ENCODE measurements around the gene MAP7.

The MAP7 gene

GRCh38 chr6:136324686-136325380, 225.4 kb downstream of the MAP7 start:
- Histone ChIP-seq H3K27ac (no peak overlapping the region), H3K27me3 (replicated peaks) (no peaks in the 10 kb centered on the region), H3K36me3 (replicated peaks) (no peaks in the 10 kb centered on the region), H3K4me3 (ENCODE audit: low read depth, low read length) (no peak overlapping the region)
- no peak for TF ChIP-seq CTCF (IDR thresholded peaks at IDR 0.05; ENCODE audit: low read depth, low read length, missing control alignments)
- no peak for DNase-seq
- in situ Hi-C loops (cut with HindIII; ENCODE audit: low pct_ligation_motif_present, low sequenced_read_pairs) = no loop called here

DNA sequence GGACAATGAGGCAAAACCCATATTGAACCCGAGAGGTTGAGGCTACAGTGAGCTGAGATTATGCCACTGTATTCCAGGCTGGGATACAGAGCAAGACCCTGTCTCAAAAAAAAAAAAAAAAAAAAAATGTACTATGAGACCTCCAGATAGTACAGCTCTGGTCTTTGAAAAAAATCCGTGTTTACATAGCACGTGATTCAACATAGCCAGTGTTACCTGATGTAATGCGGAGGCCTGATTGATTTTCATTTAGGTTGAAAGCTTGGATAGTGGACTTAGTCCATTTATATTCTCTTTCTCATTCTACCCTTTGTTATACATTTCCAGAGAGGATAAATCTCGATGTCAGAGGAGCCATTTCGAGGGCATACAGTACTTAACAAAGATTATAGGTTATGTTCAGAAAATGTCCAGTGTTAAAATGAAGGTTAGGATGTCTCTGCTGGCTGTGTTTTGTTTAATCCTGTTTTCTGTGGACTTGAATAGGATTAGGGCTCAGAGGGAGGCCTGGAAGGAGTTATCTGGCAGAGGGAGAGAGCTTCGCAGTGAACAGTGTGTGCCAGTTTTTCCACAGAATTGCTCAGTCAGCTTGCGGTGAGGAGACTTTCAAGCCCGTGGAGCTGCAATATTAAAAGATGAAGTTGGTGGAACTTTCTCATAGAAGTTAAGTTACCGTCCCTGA, 226.7 kb downstream of the MAP7 start:
- Histone ChIP-seq H3K27me3 (replicated peaks) (no peaks in the 10 kb centered on the region), H3K27ac (no peak overlapping the region), H3K36me3 (replicated peaks) (no peaks in the 10 kb centered on the region), H3K4me3 (ENCODE audit: low read depth, low read length) (no peak overlapping the region)
- in situ Hi-C loops (cut with HindIII; ENCODE audit: low pct_ligation_motif_present, low sequenced_read_pairs) = no loop called here
- no peak for DNase-seq
- no peak for TF ChIP-seq CTCF (IDR thresholded peaks at IDR 0.05; ENCODE audit: low read depth, low read length, missing control alignments)

DNA sequence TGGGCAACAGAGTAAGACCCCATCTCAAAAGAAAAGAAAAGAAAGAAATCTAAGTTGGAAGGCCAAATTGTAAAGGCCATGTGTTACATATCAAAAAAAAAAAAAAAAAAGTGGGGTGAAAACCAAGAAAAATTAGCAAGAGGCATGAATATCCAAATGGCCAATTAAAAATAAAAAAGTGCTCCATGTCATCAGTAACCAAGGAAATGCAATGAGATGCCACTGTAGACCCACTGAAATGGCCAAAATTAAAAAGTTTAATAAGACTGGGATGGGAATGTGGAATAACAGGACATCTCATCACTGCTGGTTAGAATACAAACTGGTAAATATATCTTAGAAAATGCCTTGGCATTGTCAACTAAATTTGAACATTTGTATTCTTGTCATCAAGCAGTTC, 230.5 kb downstream of the MAP7 start:
- no peak for DNase-seq
- no peak overlapping the region for H3K27ac ChIP-seq
- H3K4me3 ChIP-seq (ENCODE audit: low read depth, low read length) = no peak overlapping the region
- in situ Hi-C loops (cut with HindIII; ENCODE audit: low pct_ligation_motif_present, low sequenced_read_pairs) = no loop called here
- TF ChIP-seq CTCF (IDR thresholded peaks at IDR 0.05; ENCODE audit: low read depth, low read length, missing control alignments) = no peak
- H3K27me3 ChIP-seq (replicated peaks) = no peaks in the 10 kb centered on the region
- no peaks in the 10 kb centered on the region for H3K36me3 ChIP-seq (replicated peaks)

DNA sequence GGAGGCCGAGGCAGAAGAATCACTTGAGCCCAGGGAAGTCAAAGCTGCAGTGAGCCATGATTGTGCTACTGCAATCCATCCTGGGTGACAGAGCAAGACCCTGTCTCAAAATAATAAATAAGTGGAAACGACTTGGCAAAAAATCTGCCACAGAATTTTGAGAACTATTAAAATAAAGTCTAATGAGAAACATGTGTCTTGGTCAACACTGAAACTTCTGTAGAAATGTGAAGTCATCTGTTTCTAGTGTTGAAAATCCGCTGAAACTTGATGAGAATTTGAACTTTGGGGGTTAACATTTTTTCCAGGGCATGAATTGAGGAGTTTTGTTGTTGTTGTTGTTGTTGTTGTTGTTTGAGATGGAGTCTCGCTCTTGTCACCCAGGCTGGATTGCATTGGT, 231.5 kb downstream of the MAP7 start:
- TF ChIP-seq CTCF (IDR thresholded peaks at IDR 0.05; ENCODE audit: low read depth, low read length, missing control alignments) = no peak
- no peak for DNase-seq
- in situ Hi-C loops (cut with HindIII; ENCODE audit: low pct_ligation_motif_present, low sequenced_read_pairs) = no loop called here
- Histone ChIP-seq H3K27me3 (replicated peaks) (no peaks in the 10 kb centered on the region), H3K36me3 (replicated peaks) (no peaks in the 10 kb centered on the region), H3K4me3 (ENCODE audit: low read depth, low read length) (no peak overlapping the region), H3K27ac (no peak overlapping the region)

DNA sequence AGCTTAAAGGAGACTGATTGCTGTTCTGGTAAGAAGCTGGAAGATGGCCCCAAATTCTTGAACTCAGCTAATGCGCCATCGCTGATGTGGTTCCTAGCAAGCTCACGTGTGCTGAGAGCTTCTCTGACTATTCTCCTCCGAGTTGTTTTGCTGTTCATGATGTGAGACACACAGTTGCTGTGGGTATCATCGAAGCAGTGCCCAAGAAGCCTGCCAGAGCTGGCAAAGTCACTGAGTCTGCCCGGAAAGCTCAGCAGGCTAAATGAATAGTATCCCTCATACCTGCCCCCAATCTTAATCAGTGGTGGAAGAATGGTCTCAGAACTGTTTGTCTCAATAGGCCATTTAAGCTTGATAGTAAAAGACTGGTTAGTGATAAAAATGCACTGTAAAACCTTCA, 232.3 kb downstream of the MAP7 start:
- in situ Hi-C loops (cut with HindIII; ENCODE audit: low pct_ligation_motif_present, low sequenced_read_pairs) = no loop called here
- Histone ChIP-seq H3K27me3 (replicated peaks) (no peaks in the 10 kb centered on the region), H3K36me3 (replicated peaks) (no peaks in the 10 kb centered on the region), H3K27ac (no peak overlapping the region), H3K4me3 (ENCODE audit: low read depth, low read length) (no peak overlapping the region)
- no peak for TF ChIP-seq CTCF (IDR thresholded peaks at IDR 0.05; ENCODE audit: low read depth, low read length, missing control alignments)
- no peak for DNase-seq

Measured in brain microvascular endothelial cell (primary cell).